Parathyroid adenoma (tissue), 2 donors: ENCODE results near the gene NRXN3.

Experiments used
- H2AFZ ChIP-seq: fragments of 300-600 bp; sonication (generic); one replicate; pipeline ENCODE4 v1.7.0; 2017; ENCODE audit warnings: antibody characterized with exemption, mild to moderate bottlenecking
- H3K27ac ChIP-seq: fragments of 300-600 bp; sonication (generic); one replicate; pipeline ENCODE4 v1.7.0; 2017
- H3K27me3 ChIP-seq: fragments of 300-600 bp; sonication (generic); one replicate; pipeline ENCODE4 v1.7.0; 2017; ENCODE audit warnings: low read length; ENCODE audit not compliant: control insufficient read depth, insufficient read depth
- H3K36me3 ChIP-seq: fragments of 300-600 bp; sonication (generic); one replicate; pipeline ENCODE4 v1.7.0; 2017; ENCODE audit warnings: low read length; ENCODE audit not compliant: control insufficient read depth, insufficient read depth
- H3K4me1 ChIP-seq: fragments of 300-600 bp; sonication (generic); one replicate; pipeline ENCODE4 v1.7.0; 2017; ENCODE audit warnings: control low read depth
- H3K4me2 ChIP-seq: fragments of 300-600 bp; sonication (generic); one replicate; pipeline ENCODE4 v1.7.0; 2017; ENCODE audit warnings: low read length
- H3K4me3 ChIP-seq: fragments of 300-600 bp; sonication (generic); one replicate; pipeline ENCODE4 v1.7.0; 2017; ENCODE audit warnings: low read depth, low read length
- H3K79me2 ChIP-seq: fragments of 300-600 bp; sonication (generic); one replicate; pipeline ENCODE4 v1.7.0; 2017; ENCODE audit warnings: control low read depth
- H3K9ac ChIP-seq: fragments of 300-600 bp; sonication (generic); one replicate; pipeline ENCODE4 v1.7.0; 2017; ENCODE audit warnings: mild to moderate bottlenecking
- H3K9me3 ChIP-seq: fragments of 300-600 bp; sonication (generic); one replicate; pipeline ENCODE4 v1.7.0; 2017; ENCODE audit warnings: low read length; ENCODE audit not compliant: control insufficient read depth
- CTCF ChIP-seq: fragments of 300-600 bp; sonication (generic); IDR thresholded peaks from one replicate; pipeline ENCODE4 v1.7.0; 2017; ENCODE audit warnings: antibody characterized with exemption, mild to moderate bottlenecking
- donor health status: primary hyperparathyroidism.

The NRXN3 gene

GRCh38 chr14:78405079-78405856, 235.1 kb downstream of the NRXN3 start:
- no peak overlapping the region for H3K9ac ChIP-seq

GRCh38 chr14:78412475-78412874, 242.3 kb downstream of the NRXN3 start:
- H3K79me2 ChIP-seq = no peaks in the 10 kb centered on the region
- H3K4me2 ChIP-seq = no peak overlapping the region
- no peaks in the 10 kb centered on the region for H3K4me1 ChIP-seq
- no peak overlapping the region for H2AFZ ChIP-seq
- H3K27ac ChIP-seq = no peak overlapping the region
- H3K9me3 ChIP-seq = no peaks in the 10 kb centered on the region
- no peak for TF ChIP-seq CTCF
- H3K4me3 ChIP-seq = no peak overlapping the region
- H3K27me3 ChIP-seq = no peaks in the 10 kb centered on the region
- H3K9ac ChIP-seq = no peak overlapping the region
- H3K36me3 ChIP-seq = no peaks in the 10 kb centered on the region

More at GRCh38 chr14:78405079-78405856, 235.1 kb downstream of the NRXN3 start:
- Histone ChIP-seq H3K4me2 (no peak overlapping the region), H2AFZ (no peak overlapping the region), H3K27me3 (no peaks in the 10 kb centered on the region), H3K4me1 (peaks cover 5% of the 10 kb centered on the region), H3K4me3 (no peak overlapping the region), H3K79me2 (no peaks in the 10 kb centered on the region), H3K27ac (no peak overlapping the region), H3K36me3 (no peaks in the 10 kb centered on the region), H3K9me3 (no peaks in the 10 kb centered on the region)
- TF ChIP-seq CTCF = no peak

- H3K9ac ChIP-seq = no peak overlapping the region
- H3K27me3 ChIP-seq = no peaks in the 10 kb centered on the region
- no peak overlapping the region for H2AFZ ChIP-seq
- no peaks in the 10 kb centered on the region for H3K36me3 ChIP-seq
- no peak overlapping the region for H3K27ac ChIP-seq
- H3K9me3 ChIP-seq = no peaks in the 10 kb centered on the region
- no peak overlapping the region for H3K4me3 ChIP-seq
- no peaks in the 10 kb centered on the region for H3K4me1 ChIP-seq
- TF ChIP-seq CTCF = no peak
- H3K79me2 ChIP-seq = no peaks in the 10 kb centered on the region
- H3K4me2 ChIP-seq = no peak overlapping the region
Measured at GRCh38 chr14:78414172-78414571, 244.0 kb downstream of the NRXN3 start.

- H2AFZ ChIP-seq = no peak overlapping the region
- no peak overlapping the region for H3K4me3 ChIP-seq
- no peak overlapping the region for H3K4me2 ChIP-seq
- no peak overlapping the region for H3K27ac ChIP-seq
- H3K27me3 ChIP-seq = no peaks in the 10 kb centered on the region
- H3K9me3 ChIP-seq = no peaks in the 10 kb centered on the region
- TF ChIP-seq CTCF = no peak
- H3K79me2 ChIP-seq = no peaks in the 10 kb centered on the region
- no peaks in the 10 kb centered on the region for H3K4me1 ChIP-seq
- H3K9ac ChIP-seq = no peak overlapping the region
- H3K36me3 ChIP-seq = no peaks in the 10 kb centered on the region
Measured at GRCh38 chr14:78417532-78417931, 247.4 kb downstream of the NRXN3 start.

GRCh38 chr14:78424311-78424710, 254.1 kb downstream of the NRXN3 start:
- no peak overlapping the region for H3K4me3 ChIP-seq
- no peak overlapping the region for H3K4me2 ChIP-seq
- H3K27ac ChIP-seq = no peak overlapping the region
- H3K27me3 ChIP-seq = no peaks in the 10 kb centered on the region
- no peaks in the 10 kb centered on the region for H3K36me3 ChIP-seq
- H3K9me3 ChIP-seq = no peaks in the 10 kb centered on the region
- H3K79me2 ChIP-seq = no peaks in the 10 kb centered on the region
- H3K9ac ChIP-seq = no peak overlapping the region
- H2AFZ ChIP-seq = no peak overlapping the region
- no peak for TF ChIP-seq CTCF
- H3K4me1 ChIP-seq = no peaks in the 10 kb centered on the region
